ENCODE results near the gene C6orf132. TPM values are rescaled to one million over a fixed set of nuclear protein-coding genes. Genes with fewer than 3 reads are reported as not detected.
"Not testable (repeated sequence)": the region's sequence is repeated elsewhere in the genome, so short reads cannot be mapped to it uniquely, and the experiment has no call there.

The C6orf132 gene
- total RNA-seq, 1 experiment from 2014 or later, result 0.15 TPM

DNA sequence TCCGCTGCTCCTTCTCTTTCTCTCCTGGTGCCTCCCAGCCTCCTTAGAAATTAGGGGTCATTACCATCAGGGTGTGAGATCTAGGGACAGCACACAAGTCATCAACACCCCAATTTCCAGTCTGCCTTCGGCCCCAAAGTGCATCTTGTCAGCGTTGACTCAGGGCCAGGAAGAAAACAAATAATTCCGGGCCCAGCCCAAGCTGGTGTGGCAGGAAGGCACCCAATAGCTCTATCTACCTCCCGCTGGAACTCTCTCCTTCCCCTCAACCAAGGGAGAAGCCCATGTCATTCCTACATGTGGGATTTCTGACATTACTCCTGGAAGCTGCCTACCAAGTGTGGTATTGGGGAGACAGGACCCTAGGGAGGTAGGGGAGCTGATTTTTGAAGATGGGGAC, 11.5 kb upstream of the C6orf132 start:
- no peak for TF ChIP-seq EZH2 (IDR thresholded peaks at IDR 0.05; ENCODE audit: borderline replicate concordance, low read depth, low read length, poor library complexity, severe bottlenecking)
- TF ChIP-seq CTCF (conservative IDR thresholded peaks at IDR 0.05; ENCODE audit: low read depth, low read length), result no peak
- POLR2A ChIA-PET (ENCODE audit: low non-redundant PET), result no interaction called here
- intact Hi-C loops (cut with micrococcal nuclease; ENCODE audit: unreplicated experiment), result no loop called here
- Histone ChIP-seq H3K27ac (ENCODE audit: low read depth, low read length, poor library complexity, severe bottlenecking) (no peak overlapping the region), H3K36me3 (ENCODE audit: insufficient read depth, low read length, poor library complexity, severe bottlenecking) (no peaks in the 10 kb centered on the region), H3K9me3 (ENCODE audit: low read depth, low read length, poor library complexity, severe bottlenecking) (no peaks in the 10 kb centered on the region), H3K4me3 (ENCODE audit: low read depth, low read length, poor library complexity, severe bottlenecking) (no peak overlapping the region), H3K4me1 (ENCODE audit: insufficient read depth, low read length, poor library complexity, severe bottlenecking) (no peaks in the 10 kb centered on the region), H3K27me3 (replicated peaks; ENCODE audit: insufficient read depth, low read depth, low read length, poor library complexity) (no peaks in the 10 kb centered on the region)
- no peak for DNase-seq (ENCODE audit: low spot score)
- no TSS peak for BruUV-seq (replicated peaks)
- CTCF ChIA-PET, result no interaction called here

GRCh38 chr6:42152528-42153213, 10.3 kb upstream of the C6orf132 start:
- H3K27ac ChIP-seq (ENCODE audit: low read depth, low read length, poor library complexity, severe bottlenecking); H3K4me1 ChIP-seq (ENCODE audit: insufficient read depth, low read length, poor library complexity, severe bottlenecking); DNase-seq (ENCODE audit: low spot score); CTCF ChIA-PET; BruUV-seq (replicated peaks); H3K9me3 ChIP-seq (ENCODE audit: low read depth, low read length, poor library complexity, severe bottlenecking); POLR2A ChIA-PET (ENCODE audit: low non-redundant PET); H3K36me3 ChIP-seq (ENCODE audit: insufficient read depth, low read length, poor library complexity, severe bottlenecking); intact Hi-C loops (cut with micrococcal nuclease; ENCODE audit: unreplicated experiment); H3K27me3 ChIP-seq (replicated peaks; ENCODE audit: insufficient read depth, low read depth, low read length, poor library complexity); H3K4me3 ChIP-seq (ENCODE audit: low read depth, low read length, poor library complexity, severe bottlenecking): not testable (repeated sequence)

DNA sequence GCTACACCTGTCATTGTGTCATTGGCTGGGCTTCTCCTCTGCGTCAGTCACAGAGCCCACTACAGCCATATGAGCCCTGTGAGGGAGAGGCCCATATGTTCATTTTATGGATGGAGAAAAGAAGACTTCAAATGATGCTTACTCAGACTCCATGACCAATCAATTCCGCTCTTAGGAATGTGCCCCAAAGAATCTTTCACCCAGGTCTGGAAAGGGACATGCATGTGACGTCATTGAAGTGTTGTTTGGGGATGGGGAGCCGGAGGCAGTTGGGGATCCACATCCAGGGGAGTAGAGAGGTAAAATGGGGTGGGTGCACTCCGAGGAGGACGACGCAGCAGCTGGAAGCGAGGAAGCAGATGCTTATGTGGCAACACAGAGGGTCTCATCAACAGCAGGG, 9.6 kb upstream of the C6orf132 start:
- Histone ChIP-seq H3K9me3 (ENCODE audit: low read depth, low read length, poor library complexity, severe bottlenecking) (no peaks in the 10 kb centered on the region), H3K4me1 (ENCODE audit: insufficient read depth, low read length, poor library complexity, severe bottlenecking) (no peaks in the 10 kb centered on the region), H3K27ac (ENCODE audit: low read depth, low read length, poor library complexity, severe bottlenecking) (no peak overlapping the region), H3K36me3 (ENCODE audit: insufficient read depth, low read length, poor library complexity, severe bottlenecking) (no peaks in the 10 kb centered on the region), H3K4me3 (ENCODE audit: low read depth, low read length, poor library complexity, severe bottlenecking) (no peak overlapping the region), H3K27me3 (replicated peaks; ENCODE audit: insufficient read depth, low read depth, low read length, poor library complexity) (no peaks in the 10 kb centered on the region)
- intact Hi-C loops (cut with micrococcal nuclease; ENCODE audit: unreplicated experiment), result no loop called here
- no peak for DNase-seq (ENCODE audit: low spot score)
- no TSS peak for BruUV-seq (replicated peaks)
- ChIA-PET POLR2A (ENCODE audit: low non-redundant PET) (no interaction called here), CTCF (no interaction called here)
- TF ChIP-seq CTCF (conservative IDR thresholded peaks at IDR 0.05; ENCODE audit: low read depth, low read length) (no peak), EZH2 (IDR thresholded peaks at IDR 0.05; ENCODE audit: borderline replicate concordance, low read depth, low read length, poor library complexity, severe bottlenecking) (no peak)

DNA sequence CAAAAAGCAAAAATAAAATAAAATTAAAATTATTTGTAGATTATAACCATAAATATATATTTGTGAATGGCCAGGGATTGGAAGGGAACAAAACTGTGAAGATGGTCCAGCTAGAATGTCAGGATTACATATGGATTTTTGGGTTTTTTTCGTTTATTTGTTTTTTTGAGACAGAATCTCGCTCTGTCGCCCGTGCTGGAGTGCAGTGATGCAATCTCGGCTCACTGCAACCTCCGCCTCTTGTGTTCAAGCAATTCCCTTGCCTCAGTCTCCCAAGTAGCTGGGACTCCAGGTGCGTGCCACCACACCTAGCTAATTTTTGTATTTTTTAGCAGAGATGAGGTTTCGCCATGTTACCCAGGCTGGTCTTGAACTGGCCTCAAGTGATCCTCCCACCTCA, 7.8 kb upstream of the C6orf132 start:
- TF ChIP-seq EZH2 (IDR thresholded peaks at IDR 0.05; ENCODE audit: borderline replicate concordance, low read depth, low read length, poor library complexity, severe bottlenecking), result no peak
- no peak for TF ChIP-seq CTCF (conservative IDR thresholded peaks at IDR 0.05; ENCODE audit: low read depth, low read length)
- Histone ChIP-seq H3K27me3 (replicated peaks; ENCODE audit: insufficient read depth, low read depth, low read length, poor library complexity) (no peaks in the 10 kb centered on the region), H3K27ac (ENCODE audit: low read depth, low read length, poor library complexity, severe bottlenecking) (no peak overlapping the region), H3K4me1 (ENCODE audit: insufficient read depth, low read length, poor library complexity, severe bottlenecking) (no peaks in the 10 kb centered on the region), H3K9me3 (ENCODE audit: low read depth, low read length, poor library complexity, severe bottlenecking) (no peaks in the 10 kb centered on the region), H3K36me3 (ENCODE audit: insufficient read depth, low read length, poor library complexity, severe bottlenecking) (no peaks in the 10 kb centered on the region), H3K4me3 (ENCODE audit: low read depth, low read length, poor library complexity, severe bottlenecking) (no peak overlapping the region)
- DNase-seq (ENCODE audit: low spot score), result no peak
- intact Hi-C loops (cut with micrococcal nuclease; ENCODE audit: unreplicated experiment), result no loop called here
- CTCF ChIA-PET, result no interaction called here
- no TSS peak for BruUV-seq (replicated peaks)
- POLR2A ChIA-PET (ENCODE audit: low non-redundant PET), result no interaction called here
